ENCODE results near the gene CRYGC. TPM values are rescaled to one million over a fixed set of nuclear protein-coding genes. Genes with fewer than 3 reads are reported as not detected.
"Not testable (repeated sequence)": the region's sequence is repeated elsewhere in the genome, so short reads cannot be mapped to it uniquely, and the experiment has no call there.

Gene CRYGC
- total RNA-seq, 1 donor from 2014 or later, result not detected

DNA sequence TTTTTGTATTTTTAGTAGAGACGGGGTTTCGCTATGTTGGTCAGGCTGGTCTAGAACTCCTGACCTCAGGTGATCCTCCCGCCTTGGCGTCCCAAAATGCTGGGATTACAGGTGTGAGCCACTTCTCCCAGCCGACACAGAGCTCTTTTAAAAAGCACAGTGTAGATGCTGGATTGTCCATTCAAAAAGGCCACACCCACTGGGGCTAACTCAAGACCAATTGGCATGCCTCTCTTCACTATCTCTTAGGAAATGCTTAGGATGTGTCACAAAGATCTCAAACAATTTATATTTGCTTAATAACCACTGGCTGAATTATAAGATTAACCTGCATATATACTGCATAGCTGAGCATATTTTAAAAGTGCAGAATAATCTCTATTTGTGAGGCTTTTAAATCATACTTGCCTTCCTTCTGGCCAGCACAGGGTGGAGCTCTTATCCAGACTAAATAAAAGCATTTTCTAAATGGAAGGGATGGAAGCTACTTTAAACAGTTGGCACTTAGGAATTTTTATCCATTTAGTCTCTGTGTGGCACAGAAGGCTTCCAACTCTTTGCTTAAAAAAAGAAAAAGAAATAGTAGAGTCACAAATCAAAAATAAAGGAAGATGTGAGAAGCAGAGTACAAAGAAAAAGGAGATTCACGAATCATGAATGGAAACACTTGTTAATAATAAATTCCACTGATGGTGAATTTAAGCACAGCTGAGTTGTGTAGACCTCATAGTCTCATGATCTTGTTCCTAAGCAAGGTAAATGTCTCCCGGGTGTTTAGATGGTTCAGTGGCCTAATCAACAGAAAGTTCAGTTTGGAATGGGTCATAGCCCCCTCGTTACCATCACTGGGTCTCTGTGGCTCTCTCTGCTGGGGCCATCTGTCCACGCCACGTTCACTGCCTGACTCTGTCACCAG, 27.7 kb downstream of the CRYGC start:
- no peaks in the 10 kb centered on the region for H3K4me1 Mint-ChIP-seq (ENCODE audit: low read depth, unreplicated experiment)
- Histone ChIP-seq H3K27ac (ENCODE audit: low read depth, low read length) (no peak overlapping the region), H3K36me3 (ENCODE audit: insufficient read depth, low read length) (no peaks in the 10 kb centered on the region), H4K20me1 (ENCODE audit: insufficient read depth, low read length) (no peaks in the 10 kb centered on the region), H3K9me3 (ENCODE audit: insufficient read depth, low read depth, low read length) (no peaks in the 10 kb centered on the region), H3K9ac (ENCODE audit: low read length) (no peak overlapping the region), H3K4me2 (ENCODE audit: low read length) (no peak overlapping the region), H2AFZ (ENCODE audit: low read depth, low read length) (no peak overlapping the region), H3K79me2 (ENCODE audit: insufficient read depth, low read length) (no peaks in the 10 kb centered on the region), H3K4me1 (ENCODE audit: insufficient read depth, low read length) (no peaks in the 10 kb centered on the region), H3K27me3 (ENCODE audit: insufficient read depth, low read length) (peaks cover 2% of the 10 kb centered on the region), H3K4me3 (ENCODE audit: insufficient read depth, low read depth, low read length) (no peak overlapping the region)
- no peak overlapping the region for H3K4me3 Mint-ChIP-seq (ENCODE audit: unreplicated experiment)
- H3K9me3 Mint-ChIP-seq (ENCODE audit: unreplicated experiment), result peaks cover 3% of the 10 kb centered on the region
- H3K27me3 Mint-ChIP-seq (ENCODE audit: low read depth, unreplicated experiment), result peaks cover 11% of the 10 kb centered on the region
- peak; percentile 25 for DNase-seq (ENCODE audit: low read depth)
- no peak for FAIRE-seq
- no peaks in the 10 kb centered on the region for H3K36me3 Mint-ChIP-seq (ENCODE audit: low read depth, unreplicated experiment)
- H3K27ac Mint-ChIP-seq (ENCODE audit: unreplicated experiment), result no peak overlapping the region
- TF ChIP-seq, protein P1, sequence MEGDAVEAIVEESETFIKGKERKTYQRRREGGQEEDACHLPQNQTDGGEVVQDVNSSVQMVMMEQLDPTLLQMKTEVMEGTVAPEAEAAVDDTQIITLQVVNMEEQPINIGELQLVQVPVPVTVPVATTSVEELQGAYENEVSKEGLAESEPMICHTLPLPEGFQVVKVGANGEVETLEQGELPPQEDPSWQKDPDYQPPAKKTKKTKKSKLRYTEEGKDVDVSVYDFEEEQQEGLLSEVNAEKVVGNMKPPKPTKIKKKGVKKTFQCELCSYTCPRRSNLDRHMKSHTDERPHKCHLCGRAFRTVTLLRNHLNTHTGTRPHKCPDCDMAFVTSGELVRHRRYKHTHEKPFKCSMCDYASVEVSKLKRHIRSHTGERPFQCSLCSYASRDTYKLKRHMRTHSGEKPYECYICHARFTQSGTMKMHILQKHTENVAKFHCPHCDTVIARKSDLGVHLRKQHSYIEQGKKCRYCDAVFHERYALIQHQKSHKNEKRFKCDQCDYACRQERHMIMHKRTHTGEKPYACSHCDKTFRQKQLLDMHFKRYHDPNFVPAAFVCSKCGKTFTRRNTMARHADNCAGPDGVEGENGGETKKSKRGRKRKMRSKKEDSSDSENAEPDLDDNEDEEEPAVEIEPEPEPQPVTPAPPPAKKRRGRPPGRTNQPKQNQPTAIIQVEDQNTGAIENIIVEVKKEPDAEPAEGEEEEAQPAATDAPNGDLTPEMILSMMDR (IDR thresholded peaks at IDR 0.05; ENCODE audit: insufficient read depth, low read depth, low read length), result peak; percentile 31
- TF ChIP-seq EZH2 (IDR thresholded peaks at IDR 0.05; ENCODE audit: insufficient read depth, low read length), result no peak

DNA sequence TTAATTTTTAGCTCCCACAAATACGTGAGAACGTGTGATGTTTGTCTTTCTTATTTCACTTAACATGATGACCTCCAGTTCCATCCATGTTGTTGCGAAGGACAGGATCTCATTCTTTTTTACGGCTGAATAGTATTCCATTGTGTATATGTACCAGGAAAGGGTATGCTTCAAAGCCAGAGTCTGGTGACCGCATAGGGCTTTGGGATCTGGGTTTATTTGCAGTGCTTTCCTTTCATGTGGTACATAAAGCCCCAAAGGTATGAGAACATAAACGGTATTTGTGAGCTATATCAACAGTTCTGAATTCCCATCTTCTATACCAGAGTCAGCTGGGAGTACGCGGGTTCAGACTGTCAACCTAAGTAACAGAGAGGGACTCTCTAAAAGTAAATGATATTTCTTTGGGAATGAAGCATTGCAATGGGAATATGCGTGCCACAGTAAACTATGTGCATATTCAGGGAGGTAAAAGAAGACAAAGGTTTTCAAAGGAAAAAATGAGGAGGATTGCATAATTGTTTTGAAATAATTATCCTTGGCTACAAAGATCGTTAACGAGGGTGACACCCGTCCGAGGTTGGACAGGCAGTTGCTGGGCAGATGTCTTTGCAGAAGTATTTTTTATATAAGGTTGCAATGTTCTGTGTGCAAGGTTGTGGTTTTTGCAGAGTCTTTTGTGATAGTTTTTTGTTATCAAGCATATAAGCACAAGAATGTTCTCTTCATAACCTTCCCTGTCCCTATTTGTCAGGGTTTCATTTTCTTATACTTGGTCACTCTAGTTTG, 29.8 kb downstream of the CRYGC start:
- H3K36me3 ChIP-seq (ENCODE audit: insufficient read depth, low read length), result no peaks in the 10 kb centered on the region
- H3K4me2 ChIP-seq (ENCODE audit: low read length), result no peak overlapping the region
- no peaks in the 10 kb centered on the region for H3K27me3 ChIP-seq (ENCODE audit: insufficient read depth, low read length)
- no peaks in the 10 kb centered on the region for H3K36me3 Mint-ChIP-seq (ENCODE audit: low read depth, unreplicated experiment)
- no peaks in the 10 kb centered on the region for H3K4me1 ChIP-seq (ENCODE audit: insufficient read depth, low read length)
- H3K4me3 ChIP-seq (ENCODE audit: insufficient read depth, low read depth, low read length), result no peak overlapping the region
- H3K4me1 Mint-ChIP-seq (ENCODE audit: low read depth, unreplicated experiment), result no peaks in the 10 kb centered on the region
- no peaks in the 10 kb centered on the region for H4K20me1 ChIP-seq (ENCODE audit: insufficient read depth, low read length)
- H3K27ac ChIP-seq (ENCODE audit: low read depth, low read length), result no peak overlapping the region
- H2AFZ ChIP-seq (ENCODE audit: low read depth, low read length), result no peak overlapping the region
- no peak overlapping the region for H3K27ac Mint-ChIP-seq (ENCODE audit: unreplicated experiment)
- H3K9ac ChIP-seq (ENCODE audit: low read length), result no peak overlapping the region
- TF ChIP-seq, protein P1 (IDR thresholded peaks at IDR 0.05; ENCODE audit: insufficient read depth, low read depth, low read length), result no peak
- no peak for TF ChIP-seq EZH2 (IDR thresholded peaks at IDR 0.05; ENCODE audit: insufficient read depth, low read length)
- H3K27me3 Mint-ChIP-seq (ENCODE audit: low read depth, unreplicated experiment), result no peaks in the 10 kb centered on the region
- H3K9me3 Mint-ChIP-seq (ENCODE audit: unreplicated experiment), result no peaks in the 10 kb centered on the region
- H3K79me2 ChIP-seq (ENCODE audit: insufficient read depth, low read length), result no peaks in the 10 kb centered on the region
- no peak overlapping the region for H3K4me3 Mint-ChIP-seq (ENCODE audit: unreplicated experiment)
- no peaks in the 10 kb centered on the region for H3K9me3 ChIP-seq (ENCODE audit: insufficient read depth, low read depth, low read length)
- DNase-seq (ENCODE audit: low read depth), result no peak
- no peak for FAIRE-seq

DNA sequence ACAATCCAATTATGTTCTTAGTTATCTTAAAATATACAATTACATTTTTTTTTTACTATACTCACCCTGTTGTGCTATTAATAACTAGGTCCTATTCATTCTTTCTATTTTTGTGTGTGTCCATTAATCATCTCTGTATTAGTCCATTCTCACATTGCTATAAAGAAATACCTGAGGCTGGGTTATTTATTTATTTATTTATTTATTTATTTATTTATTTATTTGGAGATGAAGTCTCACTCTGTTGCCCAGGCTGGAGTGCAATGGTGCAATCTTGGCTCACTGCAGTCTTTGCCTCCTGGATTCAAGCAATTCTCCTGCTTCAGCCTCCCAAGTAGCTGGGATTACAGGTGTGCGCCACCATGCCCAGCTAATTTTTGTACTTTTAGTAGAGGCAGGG, 30.9 kb downstream of the CRYGC start:
- H3K9ac ChIP-seq (ENCODE audit: low read length); H3K27ac Mint-ChIP-seq (ENCODE audit: unreplicated experiment); H3K36me3 Mint-ChIP-seq (ENCODE audit: low read depth, unreplicated experiment); H3K27me3 ChIP-seq (ENCODE audit: insufficient read depth, low read length); H3K27me3 Mint-ChIP-seq (ENCODE audit: low read depth, unreplicated experiment); H3K4me3 ChIP-seq (ENCODE audit: insufficient read depth, low read depth, low read length); H3K79me2 ChIP-seq (ENCODE audit: insufficient read depth, low read length); H3K27ac ChIP-seq (ENCODE audit: low read depth, low read length); H3K9me3 Mint-ChIP-seq (ENCODE audit: unreplicated experiment); H3K4me1 Mint-ChIP-seq (ENCODE audit: low read depth, unreplicated experiment); DNase-seq (ENCODE audit: low read depth); H3K4me2 ChIP-seq (ENCODE audit: low read length); FAIRE-seq; H3K9me3 ChIP-seq (ENCODE audit: insufficient read depth, low read depth, low read length); H3K4me1 ChIP-seq (ENCODE audit: insufficient read depth, low read length); H3K4me3 Mint-ChIP-seq (ENCODE audit: unreplicated experiment); H3K36me3 ChIP-seq (ENCODE audit: insufficient read depth, low read length); H2AFZ ChIP-seq (ENCODE audit: low read depth, low read length); H4K20me1 ChIP-seq (ENCODE audit: insufficient read depth, low read length): not testable (repeated sequence)

All from astrocyte (in vitro differentiated cells and primary cell).